ENCODE data around the gene ATP8A2. TPM values are rescaled to one million over a fixed set of nuclear protein-coding genes. Genes with fewer than 3 reads are reported as not detected.

The ATP8A2 gene
- total RNA-seq, 4 donors from 2014 or later: not detected

- DNase-seq: no peak
- Histone ChIP-seq H3K4me3 (no peak overlapping the region), H3K27me3 (no peaks in the 10 kb centered on the region), H3K4me1 (peaks cover 9 to 12% of the 10 kb centered on the region in 2 donors), H3K9me3 (no peaks in the 10 kb centered on the region), H3K36me3 (no peaks in the 10 kb centered on the region), H3K27ac (peak overlapping the region in 3 of 4 donors; percentile 35 to 73 (median 36))
- intact Hi-C loops (cut with DNase I; ENCODE audit: low total_unique reads): loop anchor here (5.0 kb wide), 1 partner anchor 79 kb away; the partner anchor contains the start of gene SHISA2
- in situ Hi-C loops (cut with MboI; ENCODE audit: low sequenced_read_pairs in 4 of 4): no loop called here
- ATAC-seq: no peak
- TF ChIP-seq POLR2A (IDR thresholded peaks at IDR 0.05) (no peak), CTCF (IDR thresholded peaks at IDR 0.05 in 4 of 5, conservative IDR thresholded peaks at IDR 0.05 in 1 of 5) (no peak)
Observed at GRCh38 chr13:25973576-25973975, 601.8 kb downstream of the ATP8A2 start.

DNA sequence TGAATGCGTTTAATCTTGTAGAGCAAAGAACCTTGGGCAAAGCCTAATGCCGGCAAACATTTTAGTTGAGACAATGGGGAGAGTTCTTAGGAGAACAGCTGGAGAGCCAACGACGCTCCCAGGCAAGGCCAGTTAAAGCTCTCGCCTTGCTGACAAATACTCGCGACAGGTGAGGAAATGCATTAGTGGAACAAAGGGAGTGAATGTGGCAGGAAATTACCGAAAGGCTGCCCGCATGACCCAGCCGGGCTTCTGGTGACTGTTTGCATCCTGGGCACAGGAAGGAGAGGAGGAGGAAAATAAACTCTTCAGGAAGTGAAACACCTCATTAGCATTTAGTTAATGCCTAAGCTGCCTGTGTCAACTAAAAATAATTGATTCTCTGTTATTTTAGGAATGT is 605.4 kb downstream of the ATP8A2 start:
- Histone ChIP-seq H3K27ac (no peak overlapping the region), H3K9me3 (no peaks in the 10 kb centered on the region), H3K4me1 (peaks cover 11 to 26% of the 10 kb centered on the region in 2 donors), H3K27me3 (no peaks in the 10 kb centered on the region), H3K36me3 (no peaks in the 10 kb centered on the region), H3K4me3 (no peak overlapping the region)
- no peak for DNase-seq
- in situ Hi-C loops (cut with MboI; ENCODE audit: low sequenced_read_pairs in 4 of 4): no loop called here
- TF ChIP-seq POLR2A (IDR thresholded peaks at IDR 0.05) (no peak), CTCF (IDR thresholded peaks at IDR 0.05 in 4 of 5, conservative IDR thresholded peaks at IDR 0.05 in 1 of 5) (no peak)
- intact Hi-C loops (cut with DNase I; ENCODE audit: low total_unique reads): no loop called here
- no peak for ATAC-seq

- no peak overlapping the region for H3K27ac ChIP-seq
- peaks cover 11 to 26% of the 10 kb centered on the region in 2 donors for H3K4me1 ChIP-seq
- TF ChIP-seq POLR2A (IDR thresholded peaks at IDR 0.05) (no peak), CTCF (IDR thresholded peaks at IDR 0.05 in 4 of 5, conservative IDR thresholded peaks at IDR 0.05 in 1 of 5) (no peak)
- no peaks in the 10 kb centered on the region for H3K9me3 ChIP-seq
- intact Hi-C loops (cut with DNase I; ENCODE audit: low total_unique reads) (no loop called here), in situ Hi-C loops (cut with MboI; ENCODE audit: low sequenced_read_pairs in 4 of 4) (no loop called here)
- no peaks in the 10 kb centered on the region for H3K27me3 ChIP-seq
- no peaks in the 10 kb centered on the region for H3K36me3 ChIP-seq
- DNase-seq: no peak
- no peak for ATAC-seq
- no peak overlapping the region for H3K4me3 ChIP-seq
Observed at GRCh38 chr13:25977671-25978070, 605.9 kb downstream of the ATP8A2 start.

DNA sequence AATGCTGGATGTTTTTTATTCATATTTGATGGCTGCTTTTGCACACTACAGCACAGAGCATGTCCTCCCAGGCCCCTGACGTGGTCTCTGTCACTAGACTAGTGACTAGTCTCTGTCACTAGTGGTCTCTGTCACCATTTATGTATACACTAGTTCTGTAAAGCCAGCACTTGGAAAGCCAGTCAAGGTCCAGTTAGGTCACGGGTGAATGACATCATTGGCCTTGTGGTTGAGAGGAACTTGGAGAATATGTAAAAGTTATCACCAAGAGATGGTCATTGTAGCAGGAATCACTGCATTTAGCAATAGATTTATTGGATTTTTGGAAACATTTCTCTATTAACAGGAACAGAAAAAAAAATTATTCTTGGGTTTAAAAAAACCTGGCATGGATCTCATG is 607.2 kb downstream of the ATP8A2 start:
- intact Hi-C loops (cut with DNase I; ENCODE audit: low total_unique reads): no loop called here
- Histone ChIP-seq H3K4me3 (no peak overlapping the region), H3K9me3 (no peaks in the 10 kb centered on the region), H3K27me3 (no peaks in the 10 kb centered on the region), H3K27ac (no peak overlapping the region), H3K36me3 (no peaks in the 10 kb centered on the region), H3K4me1 (peaks cover 3 to 14% of the 10 kb centered on the region in 2 donors)
- TF ChIP-seq CTCF (IDR thresholded peaks at IDR 0.05 in 4 of 5, conservative IDR thresholded peaks at IDR 0.05 in 1 of 5): no peak
- TF ChIP-seq POLR2A (IDR thresholded peaks at IDR 0.05): no peak
- ATAC-seq (no peak), DNase-seq (no peak)
- in situ Hi-C loops (cut with MboI; ENCODE audit: low sequenced_read_pairs in 4 of 4): no loop called here

- Histone ChIP-seq H3K4me3 (no peak overlapping the region), H3K36me3 (no peaks in the 10 kb centered on the region), H3K27ac (no peak overlapping the region), H3K4me1 (peaks cover 3 to 14% of the 10 kb centered on the region in 2 donors), H3K9me3 (no peaks in the 10 kb centered on the region), H3K27me3 (no peaks in the 10 kb centered on the region)
- in situ Hi-C loops (cut with MboI; ENCODE audit: low sequenced_read_pairs in 4 of 4) (no loop called here), intact Hi-C loops (cut with DNase I; ENCODE audit: low total_unique reads) (no loop called here)
- ATAC-seq: no peak
- TF ChIP-seq CTCF (IDR thresholded peaks at IDR 0.05 in 4 of 5, conservative IDR thresholded peaks at IDR 0.05 in 1 of 5): no peak
- no peak for TF ChIP-seq POLR2A (IDR thresholded peaks at IDR 0.05)
- no peak for DNase-seq
Observed at GRCh38 chr13:25979371-25979770, 607.6 kb downstream of the ATP8A2 start.
